H1 (cell line): ENCODE measurements around the gene SEPTIN2. TPM values are rescaled to one million over a fixed set of nuclear protein-coding genes. Genes with fewer than 3 reads are reported as not detected.

Experiments
- CTCF ChIA-PET: fragments of 300-600 bp; sonication (Branson Sonifier 250); formaldehyde crosslinking; loops from one replicate; lab custom pipeline; 2021; ENCODE audit not compliant: partially characterized antibody; lab: Charles Lee
- POLR2A ChIA-PET: fragments of 300-600 bp; sonication (Branson Sonifier 250); formaldehyde crosslinking; loops from one replicate; lab custom pipeline; 2021; ENCODE audit warnings: inconsistent platforms; ENCODE audit not compliant: partially characterized antibody; lab: Charles Lee
- DNase-seq, 2 experiments: peaks; one replicate each; pipeline versions ENCODE4 v3.0.0 to v3.0.0-alpha.2; 2010 to 2022; ENCODE audit warnings: low spot score in 2 of 2, low read depth in 1 of 2, mixed read lengths in 1 of 2
- FAIRE-seq: peaks from 2 replicates; lab custom pipeline; 2011; peaks lifted over from hg19 to GRCh38; lab: Jason Lieb, UNC
- H2AFZ ChIP-seq: 2 replicates; pipeline ENCODE4 v1.8.1; 2012; ENCODE audit warnings: low read length, inconsistent platforms
- H2AK5ac ChIP-seq: 2 replicates; pipeline ENCODE4 v1.6.1; 2013; ENCODE audit warnings: low read depth, low read length
- H2BK120ac ChIP-seq: replicated peaks from 2 replicates; pipeline ENCODE3; 2013; ENCODE audit warnings: low read depth, low read length, inconsistent platforms
- H2BK12ac ChIP-seq: 2 replicates; pipeline ENCODE4 v1.6.1; 2013; ENCODE audit warnings: low read depth, low read length
- H2BK15ac ChIP-seq: 2 replicates; pipeline ENCODE4 v1.6.1; 2013; ENCODE audit warnings: low read length
- H2BK20ac ChIP-seq: 2 replicates; pipeline ENCODE4 v1.6.1; 2013; ENCODE audit warnings: low read length
- H2BK5ac ChIP-seq: 2 replicates; pipeline ENCODE4 v1.6.1; 2013; ENCODE audit warnings: low read depth, low read length
- H3K14ac ChIP-seq: 2 replicates; pipeline ENCODE4 v1.6.1; 2013; ENCODE audit warnings: inconsistent platforms; ENCODE audit not compliant: insufficient read length
- H3K18ac ChIP-seq: 2 replicates; pipeline ENCODE4 v1.6.1; 2013; ENCODE audit warnings: low read length; ENCODE audit errors: extremely low read depth
- H3K23ac ChIP-seq: 2 replicates; pipeline ENCODE4 v1.6.1; 2013; ENCODE audit warnings: inconsistent platforms; ENCODE audit not compliant: insufficient read length
- H3K23me2 ChIP-seq: 2 replicates; pipeline ENCODE4 v1.6.1; 2013; ENCODE audit warnings: low read depth, low read length
- H3K27ac ChIP-seq: 2 replicates; pipeline ENCODE4 v1.6.1; 2011; ENCODE audit warnings: low read depth, low read length, inconsistent platforms
- H3K27me3 ChIP-seq, 4 experiments: replicated peaks in 1 of 4; 1 replicate in 1 of 4; 2 replicates in 3 of 4; pipeline versions ENCODE4 v1.6.1 to v1.8.1; 2011 to 2013; ENCODE audit warnings: low read length in 3 of 4, mild to moderate bottlenecking in 3 of 4, inconsistent platforms in 2 of 4, mixed read lengths in 2 of 4, moderate library complexity in 1 of 4; ENCODE audit not compliant: control insufficient read depth in 3 of 4, insufficient read depth in 3 of 4; ENCODE audit errors: extremely low read depth in 1 of 4
- H3K36me3 ChIP-seq, 4 experiments: 2 replicates each; pipeline versions ENCODE4 v1.6.1 to v1.8.1; 2011 to 2013; ENCODE audit warnings: mild to moderate bottlenecking in 4 of 4, low read length in 3 of 4, moderate library complexity in 2 of 4, control low read depth in 1 of 4, inconsistent platforms in 1 of 4; ENCODE audit not compliant: insufficient read depth in 4 of 4, control insufficient read depth in 2 of 4
- H3K4ac ChIP-seq: replicated peaks from 2 replicates; pipeline ENCODE3; 2013; ENCODE audit warnings: low read length, low read depth, mixed read lengths, inconsistent platforms; ENCODE audit not compliant: insufficient read length
- H3K4me1 ChIP-seq, 4 experiments: replicated peaks in 1 of 4; 1 replicate in 1 of 4; 2 replicates in 3 of 4; pipeline versions ENCODE4 v1.6.1 to v1.8.1; 2011 to 2013; ENCODE audit warnings: low read length in 3 of 4, inconsistent platforms in 2 of 4, mixed read lengths in 1 of 4; ENCODE audit not compliant: insufficient read depth in 4 of 4, control insufficient read depth in 3 of 4
- H3K4me2 ChIP-seq, 2 experiments: 2 replicates each; pipeline versions ENCODE4 v1.6.1 to v1.8.1; 2011 to 2013; ENCODE audit warnings: low read depth in 2 of 2, low read length in 2 of 2, control low read depth in 1 of 2, inconsistent platforms in 1 of 2, mild to moderate bottlenecking in 1 of 2; ENCODE audit not compliant: insufficient read depth in 1 of 2
- H3K4me3 ChIP-seq, 4 experiments: fragments of 200-600, 300-600 bp in 1 of 4; sonication (generic), shearing (Covaris generic), sonication (Bioruptor Twin) in 1 of 4; 2 replicates each; pipeline versions ENCODE4 v1.5.1 to v1.8.1; 2011 to 2016; ENCODE audit warnings: low read length in 4 of 4, low read depth in 3 of 4, control low read depth in 2 of 4, inconsistent platforms in 2 of 4, mild to moderate bottlenecking in 2 of 4, mixed read lengths in 1 of 4, moderate library complexity in 1 of 4; ENCODE audit not compliant: insufficient read depth in 2 of 4; ENCODE audit errors: extremely low read depth in 1 of 4
- H3K56ac ChIP-seq: replicated peaks from 2 replicates; pipeline ENCODE3; 2013; ENCODE audit warnings: low read depth, mild to moderate bottlenecking, mixed read lengths, low read length, inconsistent platforms; ENCODE audit not compliant: insufficient read length
- H3K79me1 ChIP-seq: 2 replicates; pipeline ENCODE4 v1.6.1; 2013; ENCODE audit warnings: low read depth, low read length, control low read depth
- H3K79me2 ChIP-seq, 2 experiments: 2 replicates each; pipeline versions ENCODE4 v1.6.1 to v1.8.1; 2012 to 2013; ENCODE audit warnings: low read length in 2 of 2, mild to moderate bottlenecking in 2 of 2, inconsistent platforms in 1 of 2; ENCODE audit not compliant: insufficient read depth in 2 of 2, control insufficient read depth in 1 of 2
- H3K9ac ChIP-seq, 4 experiments: replicated peaks in 1 of 4; 1 replicate in 1 of 4; 2 replicates in 3 of 4; pipeline versions ENCODE4 v1.6.1 to v1.8.1; 2011 to 2013; ENCODE audit warnings: low read depth in 3 of 4, low read length in 3 of 4, control low read depth in 2 of 4, mild to moderate bottlenecking in 2 of 4, moderate library complexity in 2 of 4, inconsistent platforms in 1 of 4; ENCODE audit errors: extremely low read depth in 1 of 4
- H3K9me3 ChIP-seq, 2 experiments: 2 replicates each; pipeline versions ENCODE4 v1.6.1 to v1.8.1; 2012 to 2013; ENCODE audit warnings: mild to moderate bottlenecking in 2 of 2, moderate library complexity in 2 of 2, control low read depth in 1 of 2, inconsistent platforms in 1 of 2, low read depth in 1 of 2, low read length in 1 of 2, mixed read lengths in 1 of 2; ENCODE audit not compliant: insufficient read depth in 2 of 2
- H4K20me1 ChIP-seq, 2 experiments: replicated peaks in 1 of 2; 2 replicates each; pipeline versions ENCODE3 to v1.8.1; 2011 to 2013; ENCODE audit warnings: inconsistent platforms in 2 of 2, low read length in 2 of 2, mild to moderate bottlenecking in 1 of 2; ENCODE audit not compliant: insufficient read depth in 2 of 2, control insufficient read depth in 1 of 2
- H4K5ac ChIP-seq: 2 replicates; pipeline ENCODE4 v1.6.1; 2013; ENCODE audit warnings: low read length, low read depth, mixed read lengths, inconsistent platforms; ENCODE audit not compliant: insufficient read length
- H4K8ac ChIP-seq: 2 replicates; pipeline ENCODE4 v1.8.0; 2013; ENCODE audit warnings: mild to moderate bottlenecking, moderate library complexity, low read length, inconsistent platforms; ENCODE audit not compliant: insufficient read depth; ENCODE audit errors: extremely low read depth
- H4K91ac ChIP-seq: replicated peaks from 2 replicates; pipeline ENCODE3; 2013; ENCODE audit warnings: low read length, mixed read lengths, inconsistent platforms; ENCODE audit not compliant: insufficient read length
- CREB1 ChIP-seq: IDR thresholded peaks from 2 replicates; pipeline ENCODE4 v1.6.1; 2012; ENCODE audit warnings: inconsistent platforms
- EP300 ChIP-seq, 2 experiments: IDR thresholded peaks; 1 replicate in 1 of 2; 2 replicates in 1 of 2; pipeline ENCODE4 v1.6.1; 2011 to 2012; ENCODE audit warnings: low read depth in 2 of 2, low read length in 2 of 2, mild to moderate bottlenecking in 2 of 2, borderline replicate concordance in 1 of 2, inconsistent platforms in 1 of 2, moderate library complexity in 1 of 2
- HDAC2 ChIP-seq, 2 experiments: fragments of 300-600 bp in 1 of 2; sonication (generic) in 1 of 2; IDR thresholded peaks; 2 replicates each; pipeline ENCODE4 v1.6.1; 2011 to 2012; ENCODE audit warnings: low read depth in 2 of 2, low read length in 2 of 2, mild to moderate bottlenecking in 2 of 2, moderate library complexity in 2 of 2, borderline replicate concordance in 1 of 2, inconsistent platforms in 1 of 2
- HDAC6 ChIP-seq: IDR thresholded peaks from one replicate; pipeline ENCODE4 v1.7.1; 2012; ENCODE audit warnings: low read depth, mild to moderate bottlenecking, inconsistent platforms, low read length, moderate library complexity
- KDM4A ChIP-seq: IDR thresholded peaks from one replicate; pipeline ENCODE4 v1.7.1; 2012; ENCODE audit warnings: low read depth, mild to moderate bottlenecking, moderate library complexity, low read length, inconsistent platforms; ENCODE audit not compliant: severe bottlenecking
- POU5F1 ChIP-seq: IDR thresholded peaks from 2 replicates; pipeline ENCODE4 v1.6.1; 2011; ENCODE audit warnings: low read depth, mild to moderate bottlenecking, low read length, moderate library complexity
- RBBP5 ChIP-seq: IDR thresholded peaks from 2 replicates; pipeline ENCODE4 v1.7.1; 2012; ENCODE audit warnings: low read depth, mild to moderate bottlenecking, inconsistent platforms, low read length, moderate library complexity, borderline replicate concordance
- RXRA ChIP-seq: IDR thresholded peaks from 2 replicates; pipeline ENCODE4 v1.6.1; 2011; ENCODE audit warnings: low read depth, mild to moderate bottlenecking, low read length, moderate library complexity; ENCODE audit not compliant: insufficient read depth
- SIX5 ChIP-seq: IDR thresholded peaks from 2 replicates; pipeline ENCODE4 v1.6.1; 2011; ENCODE audit warnings: mild to moderate bottlenecking, low read depth, low read length
- TAF7 ChIP-seq: optimal IDR thresholded peaks from 2 replicates; pipeline ENCODE3; 2011; ENCODE audit warnings: low read depth, mild to moderate bottlenecking, inconsistent platforms, low read length, moderate library complexity, borderline replicate concordance
- whole genome bisulfite sequencing, 2 experiments: shearing (Covaris generic) in 1 of 2; methylation state at CpG; one replicate each; pipeline versions ENCODE4 v1.1.6 to v1.1.7; 2013 to 2015; ENCODE audit warnings: low lambda C conversion rate in 2 of 2, mixed read lengths in 2 of 2, inconsistent platforms in 1 of 2, low coverage in 1 of 2, missing lambda C conversion rate in 1 of 2; ENCODE audit not compliant: insufficient replicate concordance in 2 of 2, insufficient coverage in 1 of 2, insufficient read length in 1 of 2; ENCODE audit errors: extremely low coverage in 1 of 2, missing lambda C conversion rate in 1 of 2; 5-methylcytosine and 5-hydroxymethylcytosine counted together
- polyA plus RNA-seq, 7 experiments: library from polyadenylated mRNA; depleted of rRNA in 3 of 7; stranded (reverse) in 5 of 7; unstranded in 2 of 7; fragments of >200 nt in 5 of 7; fragments of 200-250 nt in 2 of 7; gene quantifications; 1 replicate in 5 of 7; 2 replicates in 1 of 7; 4 replicates in 1 of 7; pipeline versions ENCODE4 v1.2.1 to v1.2.3, GENCODE V29; 2011 to 2013; ENCODE audit warnings: missing spikeins in 2 of 7, mixed read lengths in 2 of 7
- total RNA-seq: library from RNA; stranded (reverse); fragmentation: NEBNext Ultra II Directional; extraction: Animal tissue kit (Norgen Biotek cat#: 25700); gene quantifications from 2 replicates; pipeline ENCODE4 v1.2.1, GENCODE V29; 2021

The SEPTIN2 gene
- total and polyA plus RNA-seq, 2 of the 8 experiments (the other 6 are each of a cell fraction or from before 2014, with no cell fraction given) = 392 to 650 TPM

DNA sequence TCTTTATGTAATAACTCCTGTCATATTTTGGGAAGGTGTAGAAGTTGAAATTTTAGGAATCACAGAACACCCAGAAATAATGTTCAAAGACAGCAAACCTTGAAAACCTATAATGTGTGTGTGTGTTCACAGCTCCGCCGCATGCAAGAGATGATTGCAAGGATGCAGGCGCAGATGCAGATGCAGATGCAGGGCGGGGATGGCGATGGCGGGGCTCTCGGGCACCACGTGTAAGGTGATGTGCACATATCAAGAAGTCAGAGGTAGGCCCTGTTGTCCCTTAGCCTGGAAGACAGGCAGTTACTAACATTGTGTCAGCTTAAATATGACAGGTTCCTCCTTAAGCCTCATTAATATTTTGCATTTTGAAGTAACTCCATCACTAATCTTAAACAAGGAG lies 34.2 kb downstream of the SEPTIN2 start:
- WGBS, 2 experiments = 94% methylated on average over 8 of the region's 8 CpGs; no CpG with 5 or more reads in 1 of the 2 experiments
- Histone ChIP-seq H3K18ac (no peak overlapping the region), H3K4ac (no peak overlapping the region), H2BK15ac (no peak overlapping the region), H3K79me1 (no peaks in the 10 kb centered on the region), H4K8ac (no peak overlapping the region), H3K23ac (no peak overlapping the region), H3K79me2 (no peaks in the 10 kb centered on the region), H3K14ac (no peak overlapping the region), H3K56ac (no peak overlapping the region), H4K5ac (no peak overlapping the region), H2AK5ac (no peak overlapping the region), H3K36me3 (peaks cover 34 to 88% (median 75%) of the 10 kb centered on the region in 4 experiments), H4K91ac (no peak overlapping the region), H2BK20ac (no peak overlapping the region; the same call in 1 of the 2 replicates), H4K20me1 (peaks cover 0 to 7% of the 10 kb centered on the region in 2 experiments), H3K4me1 (peaks cover 1 to 7% (median 4%) of the 10 kb centered on the region in 4 experiments; a peak in 6 of 7 replicates), H2BK5ac (no peak overlapping the region), H3K23me2 (peaks cover under 1% of the 10 kb centered on the region; the same call in 1 of the 2 replicates), H3K4me3 (no peak overlapping the region), H3K9ac (no peak overlapping the region), H3K27me3 (no peaks in the 10 kb centered on the region), H2BK12ac (no peak overlapping the region), H3K4me2 (no peak overlapping the region), H2AFZ (no peak overlapping the region), H3K27ac (no peak overlapping the region), H3K9me3 (no peaks in the 10 kb centered on the region), H2BK120ac (no peak overlapping the region)
- no peak for FAIRE-seq
- no peak for DNase-seq
- ChIA-PET CTCF (interaction anchor here (0.8 to 1.3 kb wide), 4 partner anchors 14 to 47 kb away, joined by 3 to 4 read pairs (median 3); no protein-coding TSS in a partner anchor), POLR2A (interaction anchor here (1.2 kb wide), 1 partner anchor 35 kb away, joined by 4 read pairs; the partner anchor contains the start of genes HDLBP and SEPTIN2)
- TF ChIP-seq RBBP5 (no peak), POU5F1 (no peak), HDAC2 (IDR thresholded peaks at IDR 0.05; ENCODE audit: borderline replicate concordance in 1 of 2, low read depth in 2 of 2, low read length in 2 of 2) (no peak), RXRA (no peak), TAF7 (no peak), CREB1 (no peak), KDM4A (no peak), EP300 (IDR thresholded peaks at IDR 0.05; ENCODE audit: borderline replicate concordance in 1 of 2, low read depth in 2 of 2, low read length in 2 of 2) (no peak), HDAC6 (no peak), SIX5 (no peak)
